IPS-15b (cell line): ENCODE results near the gene OR56A3.

Source experiments
- H3K27me3 ChIP-seq: one replicate; pipeline ENCODE4 v1.6.1; 2013; ENCODE audit warnings: low read length; ENCODE audit not compliant: control insufficient read depth, insufficient read depth
- H3K36me3 ChIP-seq: one replicate; pipeline ENCODE4 v1.6.1; 2013; ENCODE audit warnings: low read length; ENCODE audit not compliant: control insufficient read depth, insufficient read depth
- H3K4me1 ChIP-seq: one replicate; pipeline ENCODE4 v1.6.1; 2013; ENCODE audit warnings: mild to moderate bottlenecking, low read length; ENCODE audit not compliant: control insufficient read depth, insufficient read depth
- H3K4me3 ChIP-seq: one replicate; pipeline ENCODE4 v1.5.1; 2013; ENCODE audit warnings: low read depth, low read length
- H3K9ac ChIP-seq: one replicate; pipeline ENCODE4 v1.6.1; 2013; ENCODE audit warnings: low read depth, mild to moderate bottlenecking, low read length
- H3K9me3 ChIP-seq: one replicate; pipeline ENCODE4 v1.6.1; 2013; ENCODE audit warnings: mild to moderate bottlenecking, low read length; ENCODE audit not compliant: control insufficient read depth, insufficient read depth

Gene OR56A3

GRCh38 chr11:5983443-5983842 is 41.4 kb downstream of the OR56A3 start:
- Histone ChIP-seq H3K27me3 (no peaks in the 10 kb centered on the region), H3K4me3 (no peak overlapping the region), H3K36me3 (no peaks in the 10 kb centered on the region), H3K4me1 (no peaks in the 10 kb centered on the region), H3K9me3 (peaks cover 4% of the 10 kb centered on the region), H3K9ac (no peak overlapping the region)

- Histone ChIP-seq H3K9me3 (no peaks in the 10 kb centered on the region), H3K36me3 (no peaks in the 10 kb centered on the region), H3K27me3 (no peaks in the 10 kb centered on the region), H3K9ac (no peak within 1 kb of the TSS), H3K4me1 (no peaks in the 10 kb centered on the region), H3K4me3 (no peak within 1 kb of the TSS)
Observed at GRCh38 chr11:5986885-5987284, 44.8 kb downstream of the OR56A3 start, which contains the start of gene OR52L1. Gene OR52L1, minus strand, starts transcription at chr11:5986985. Its CDS starts 55 bp downstream, at chr11:5986930.

GRCh38 chr11:5989203-5989602 is 47.2 kb downstream of the OR56A3 start:
- Histone ChIP-seq H3K36me3 (no peaks in the 10 kb centered on the region), H3K4me3 (no peak overlapping the region), H3K9me3 (no peaks in the 10 kb centered on the region), H3K9ac (no peak overlapping the region), H3K4me1 (no peaks in the 10 kb centered on the region), H3K27me3 (no peaks in the 10 kb centered on the region)

DNA sequence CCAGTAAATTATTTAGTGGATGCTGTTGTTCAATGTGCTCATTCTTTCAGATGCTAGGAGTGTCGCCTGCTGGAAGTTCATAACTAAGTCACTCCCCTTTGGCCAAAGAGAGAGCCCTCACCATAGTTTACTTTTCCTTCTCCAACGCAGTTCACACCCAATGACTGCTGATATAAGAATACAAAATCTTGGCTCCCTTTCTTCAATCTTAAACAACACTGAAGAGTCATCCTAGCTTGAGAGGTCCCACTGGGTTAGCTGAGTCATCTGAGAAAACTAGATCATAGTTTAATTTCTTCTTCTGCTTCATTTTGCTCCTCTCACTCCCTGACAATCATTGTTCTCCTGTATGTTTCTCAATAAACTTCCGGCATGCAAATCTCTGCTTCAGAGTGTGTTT is 50.1 kb downstream of the OR56A3 start:
- no peaks in the 10 kb centered on the region for H3K4me1 ChIP-seq
- H3K9ac ChIP-seq: no peak overlapping the region
- H3K36me3 ChIP-seq: no peaks in the 10 kb centered on the region
- no peaks in the 10 kb centered on the region for H3K9me3 ChIP-seq
- no peak overlapping the region for H3K4me3 ChIP-seq
- no peaks in the 10 kb centered on the region for H3K27me3 ChIP-seq

- Histone ChIP-seq H3K27me3 (no peaks in the 10 kb centered on the region), H3K4me1 (no peaks in the 10 kb centered on the region), H3K4me3 (no peak overlapping the region), H3K36me3 (no peaks in the 10 kb centered on the region), H3K9ac (no peak overlapping the region), H3K9me3 (no peaks in the 10 kb centered on the region)
Observed at GRCh38 chr11:5992604-5993251, 50.7 kb downstream of the OR56A3 start.

- Histone ChIP-seq H3K9me3 (no peaks in the 10 kb centered on the region), H3K9ac (no peak overlapping the region), H3K36me3 (no peaks in the 10 kb centered on the region), H3K27me3 (peaks cover 4% of the 10 kb centered on the region), H3K4me1 (no peaks in the 10 kb centered on the region), H3K4me3 (no peak overlapping the region)
Observed at GRCh38 chr11:5994791-5995190, 52.7 kb downstream of the OR56A3 start.
